Measurements from ENCODE around the gene XPC. TPM values are rescaled to one million over a fixed set of nuclear protein-coding genes. Genes with fewer than 3 reads are reported as not detected.

The XPC gene
- total RNA-seq, 1 donor from 2014 or later: 41.6 TPM

DNA sequence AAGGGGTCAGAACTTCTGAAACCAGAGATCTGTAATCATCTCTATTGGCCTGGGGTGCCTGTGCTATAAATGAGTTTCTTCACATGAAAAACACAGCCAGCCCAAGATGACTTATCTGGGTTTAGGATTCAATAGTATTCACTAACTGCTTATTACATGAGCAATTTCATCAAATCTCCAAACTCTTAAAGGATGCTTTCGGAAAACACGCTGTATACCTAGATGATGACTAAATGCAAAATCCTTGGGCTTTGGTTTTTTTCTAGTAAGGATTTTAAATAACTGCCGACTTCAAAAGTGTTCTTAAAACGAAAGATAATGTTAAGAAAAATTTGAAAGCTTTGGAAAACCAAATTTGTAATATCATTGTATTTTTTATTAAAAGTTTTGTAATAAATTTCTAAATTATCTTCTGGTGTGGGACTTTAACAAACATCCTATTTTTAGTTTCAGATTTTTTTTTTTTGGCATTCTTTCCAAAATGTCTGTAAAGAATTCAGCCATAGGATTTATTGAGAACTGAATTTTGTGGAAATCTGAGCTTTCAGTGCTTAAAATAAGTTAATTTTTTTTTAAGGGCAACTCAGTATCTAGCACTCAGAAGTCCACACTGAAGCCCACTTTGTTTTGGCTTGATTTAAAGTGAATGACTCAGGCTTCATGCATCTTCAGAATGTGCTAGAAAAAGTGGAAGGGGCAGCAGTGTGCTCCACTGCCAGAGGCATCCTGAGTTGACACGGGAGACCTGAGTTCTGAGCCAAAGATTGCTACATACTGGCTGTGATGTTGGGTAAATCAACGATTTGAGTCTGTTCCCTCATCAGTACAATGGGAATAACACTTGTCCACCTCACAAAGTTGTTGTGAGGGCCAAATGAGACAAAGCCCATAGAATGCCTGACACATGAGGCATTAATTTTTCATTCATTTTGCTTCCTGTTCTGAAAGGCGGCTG, 34.9 kb downstream of the XPC start:
- no peak for DNase-seq (ENCODE audit: low read depth, low spot score)
- H3K27ac Mint-ChIP-seq (ENCODE audit: unreplicated experiment): peak overlapping the region; percentile 81
- H3K4me3 Mint-ChIP-seq: no peak overlapping the region
- no peaks in the 10 kb centered on the region for H3K27me3 Mint-ChIP-seq (ENCODE audit: low read depth)
- H3K36me3 Mint-ChIP-seq (ENCODE audit: low read depth): peaks cover 3% of the 10 kb centered on the region
- no peaks in the 10 kb centered on the region for H3K9me3 Mint-ChIP-seq
- peaks cover 22% of the 10 kb centered on the region for H3K4me1 Mint-ChIP-seq
- TF ChIP-seq, protein P1, sequence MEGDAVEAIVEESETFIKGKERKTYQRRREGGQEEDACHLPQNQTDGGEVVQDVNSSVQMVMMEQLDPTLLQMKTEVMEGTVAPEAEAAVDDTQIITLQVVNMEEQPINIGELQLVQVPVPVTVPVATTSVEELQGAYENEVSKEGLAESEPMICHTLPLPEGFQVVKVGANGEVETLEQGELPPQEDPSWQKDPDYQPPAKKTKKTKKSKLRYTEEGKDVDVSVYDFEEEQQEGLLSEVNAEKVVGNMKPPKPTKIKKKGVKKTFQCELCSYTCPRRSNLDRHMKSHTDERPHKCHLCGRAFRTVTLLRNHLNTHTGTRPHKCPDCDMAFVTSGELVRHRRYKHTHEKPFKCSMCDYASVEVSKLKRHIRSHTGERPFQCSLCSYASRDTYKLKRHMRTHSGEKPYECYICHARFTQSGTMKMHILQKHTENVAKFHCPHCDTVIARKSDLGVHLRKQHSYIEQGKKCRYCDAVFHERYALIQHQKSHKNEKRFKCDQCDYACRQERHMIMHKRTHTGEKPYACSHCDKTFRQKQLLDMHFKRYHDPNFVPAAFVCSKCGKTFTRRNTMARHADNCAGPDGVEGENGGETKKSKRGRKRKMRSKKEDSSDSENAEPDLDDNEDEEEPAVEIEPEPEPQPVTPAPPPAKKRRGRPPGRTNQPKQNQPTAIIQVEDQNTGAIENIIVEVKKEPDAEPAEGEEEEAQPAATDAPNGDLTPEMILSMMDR (conservative IDR thresholded peaks at IDR 0.05): no peak

DNA sequence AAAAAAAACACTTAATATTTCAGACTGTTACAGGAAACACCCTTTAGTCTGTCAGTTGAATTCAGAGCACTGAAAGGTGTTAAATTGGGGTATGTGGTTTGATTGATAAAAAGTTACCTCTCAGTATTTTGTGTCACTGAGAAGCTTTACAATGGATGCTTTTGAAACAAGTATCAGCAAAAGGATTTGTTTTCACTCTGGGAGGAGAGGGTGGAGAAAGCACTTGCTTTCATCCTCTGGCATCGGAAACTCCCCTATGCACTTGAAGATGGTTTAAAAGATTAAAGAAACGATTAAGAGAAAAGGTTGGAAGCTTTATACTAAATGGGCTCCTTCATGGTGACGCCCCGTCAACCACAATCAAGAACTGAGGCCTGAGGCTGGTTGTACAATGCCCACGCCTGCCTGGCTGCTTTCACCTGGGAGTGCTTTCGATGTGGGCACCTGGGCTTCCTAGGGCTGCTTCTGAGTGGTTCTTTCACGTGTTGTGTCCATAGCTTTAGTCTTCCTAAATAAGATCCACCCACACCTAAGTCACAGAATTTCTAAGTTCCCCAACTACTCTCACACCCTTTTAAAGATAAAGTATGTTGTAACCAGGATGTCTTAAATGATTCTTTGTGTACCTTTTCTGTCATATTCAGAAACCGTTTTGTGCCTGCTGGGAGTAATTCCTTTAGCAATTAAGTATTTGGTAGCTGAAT, 35.7 kb downstream of the XPC start:
- no peak for DNase-seq (ENCODE audit: low read depth, low spot score)
- Mint-ChIP-seq H3K27ac (ENCODE audit: unreplicated experiment) (peak overlapping the region; percentile 62), H3K36me3 (ENCODE audit: low read depth) (peaks cover 3% of the 10 kb centered on the region)

GRCh38 chr3:14141602-14142341, 36.6 kb downstream of the XPC start:
- H3K36me3 Mint-ChIP-seq (ENCODE audit: low read depth): peaks cover 3% of the 10 kb centered on the region
- H3K4me3 Mint-ChIP-seq: no peak overlapping the region
- no peak for DNase-seq (ENCODE audit: low read depth, low spot score)
- TF ChIP-seq, protein P1 (conservative IDR thresholded peaks at IDR 0.05): no peak
- peak overlapping the region; percentile 72 for H3K27ac Mint-ChIP-seq (ENCODE audit: unreplicated experiment)
- H3K27me3 Mint-ChIP-seq (ENCODE audit: low read depth): no peaks in the 10 kb centered on the region
- H3K4me1 Mint-ChIP-seq: peaks cover 22% of the 10 kb centered on the region
- H3K9me3 Mint-ChIP-seq: no peaks in the 10 kb centered on the region

More for the DNA sequence above, 35.7 kb downstream of the XPC start:
- no peak overlapping the region for H3K4me3 Mint-ChIP-seq
- H3K4me1 Mint-ChIP-seq: peaks cover 22% of the 10 kb centered on the region
- H3K9me3 Mint-ChIP-seq: no peaks in the 10 kb centered on the region
- TF ChIP-seq, protein P1 (conservative IDR thresholded peaks at IDR 0.05): no peak
- no peaks in the 10 kb centered on the region for H3K27me3 Mint-ChIP-seq (ENCODE audit: low read depth)

- Mint-ChIP-seq H3K36me3 (ENCODE audit: low read depth) (peaks cover 3% of the 10 kb centered on the region), H3K4me3 (no peak overlapping the region), H3K27ac (ENCODE audit: unreplicated experiment) (no peak overlapping the region), H3K27me3 (ENCODE audit: low read depth) (no peaks in the 10 kb centered on the region), H3K4me1 (peaks cover 22% of the 10 kb centered on the region), H3K9me3 (no peaks in the 10 kb centered on the region)
- DNase-seq (ENCODE audit: low read depth, low spot score): no peak
- TF ChIP-seq, protein P1 (conservative IDR thresholded peaks at IDR 0.05): no peak
Observed at GRCh38 chr3:14141144-14141543, 37.3 kb downstream of the XPC start.

DNA sequence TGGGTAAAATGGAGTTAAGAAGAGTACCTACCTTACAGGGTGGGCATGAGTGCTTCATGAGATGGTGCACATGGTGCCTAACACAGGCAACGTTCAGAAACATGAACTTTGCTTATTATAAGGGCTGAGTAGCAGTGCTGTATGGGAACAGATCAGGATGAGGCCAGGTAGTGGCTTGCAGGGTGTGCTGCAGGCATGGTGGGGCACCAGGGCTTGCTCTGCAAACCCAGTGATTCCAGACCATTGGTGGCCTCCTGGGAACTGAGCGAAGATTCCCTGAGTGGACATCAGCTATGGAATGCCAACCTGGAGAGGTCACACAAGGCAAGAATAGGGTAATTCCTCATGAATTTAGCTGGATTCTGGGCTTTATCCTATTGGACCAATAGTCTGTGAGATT, 37.7 kb downstream of the XPC start:
- Mint-ChIP-seq H3K36me3 (ENCODE audit: low read depth) (peaks cover 3% of the 10 kb centered on the region), H3K4me3 (no peak overlapping the region), H3K27me3 (ENCODE audit: low read depth) (no peaks in the 10 kb centered on the region), H3K27ac (ENCODE audit: unreplicated experiment) (no peak overlapping the region), H3K4me1 (peaks cover 22% of the 10 kb centered on the region), H3K9me3 (no peaks in the 10 kb centered on the region)
- DNase-seq (ENCODE audit: low read depth, low spot score): no peak
- TF ChIP-seq, protein P1 (conservative IDR thresholded peaks at IDR 0.05): no peak

Data from neural crest cell (in vitro differentiated cells).